Transverse colon (tissue), 3 donors: Measurements from ENCODE around the gene MORN4.
"Not testable (repeated sequence)": the region's sequence is repeated elsewhere in the genome, so short reads cannot be mapped to it uniquely, and the experiment has no call there.

Source experiments
- CTCF ChIP-seq, 5 experiments: fragments of 200-600 bp in 3 of 5; fragments of 450-650 bp in 2 of 5; sonication (generic) in 3 of 5; IDR thresholded peaks; 1 replicate in 2 of 5; 2 replicates in 3 of 5; pipeline ENCODE4 v1.5.1; 2016 to 2017; ENCODE audit warnings: antibody characterized with exemption in 5 of 5, inconsistent platforms in 3 of 5, mild to moderate bottlenecking in 2 of 5, moderate library complexity in 1 of 5
- EP300 ChIP-seq: sonication (generic); formaldehyde crosslinking; IDR thresholded peaks from one replicate; pipeline ENCODE4 v1.6.1; 2017; ENCODE audit warnings: antibody characterized with exemption, low read depth

- not testable (repeated sequence) for TF ChIP-seq CTCF (IDR thresholded peaks at IDR 0.05); EP300
Measured at GRCh38 chr10:97649405-97649750, 16.1 kb upstream of the MORN4 start.
